Measurements from ENCODE around the gene SERPINA10.

DNA sequence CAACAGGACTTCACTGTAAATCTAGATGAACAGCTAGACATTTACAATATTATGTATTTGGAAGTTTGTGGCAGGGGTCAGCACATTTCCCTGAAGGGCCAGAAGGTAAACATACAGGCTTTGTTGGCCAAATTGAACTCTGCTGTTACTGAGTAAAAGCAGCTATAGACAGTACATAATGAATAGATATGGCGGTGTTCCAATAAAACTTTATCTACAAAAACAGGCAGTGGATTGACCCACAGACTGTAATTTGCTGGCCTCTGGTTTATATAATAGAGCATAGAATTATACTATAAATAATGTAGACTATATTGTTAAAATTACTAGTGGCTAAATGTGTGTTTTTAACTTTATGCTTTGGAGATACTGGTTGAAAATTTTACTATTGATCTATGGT lies 25.7 kb downstream of the SERPINA10 start:
- TF ChIP-seq, protein P1, sequence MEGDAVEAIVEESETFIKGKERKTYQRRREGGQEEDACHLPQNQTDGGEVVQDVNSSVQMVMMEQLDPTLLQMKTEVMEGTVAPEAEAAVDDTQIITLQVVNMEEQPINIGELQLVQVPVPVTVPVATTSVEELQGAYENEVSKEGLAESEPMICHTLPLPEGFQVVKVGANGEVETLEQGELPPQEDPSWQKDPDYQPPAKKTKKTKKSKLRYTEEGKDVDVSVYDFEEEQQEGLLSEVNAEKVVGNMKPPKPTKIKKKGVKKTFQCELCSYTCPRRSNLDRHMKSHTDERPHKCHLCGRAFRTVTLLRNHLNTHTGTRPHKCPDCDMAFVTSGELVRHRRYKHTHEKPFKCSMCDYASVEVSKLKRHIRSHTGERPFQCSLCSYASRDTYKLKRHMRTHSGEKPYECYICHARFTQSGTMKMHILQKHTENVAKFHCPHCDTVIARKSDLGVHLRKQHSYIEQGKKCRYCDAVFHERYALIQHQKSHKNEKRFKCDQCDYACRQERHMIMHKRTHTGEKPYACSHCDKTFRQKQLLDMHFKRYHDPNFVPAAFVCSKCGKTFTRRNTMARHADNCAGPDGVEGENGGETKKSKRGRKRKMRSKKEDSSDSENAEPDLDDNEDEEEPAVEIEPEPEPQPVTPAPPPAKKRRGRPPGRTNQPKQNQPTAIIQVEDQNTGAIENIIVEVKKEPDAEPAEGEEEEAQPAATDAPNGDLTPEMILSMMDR (IDR thresholded peaks at IDR 0.05) = no peak
- no peak for TF ChIP-seq POLR2AphosphoS5 (IDR thresholded peaks at IDR 0.05)
- TF ChIP-seq POLR2A (IDR thresholded peaks at IDR 0.05) = no peak
- TF ChIP-seq EP300 (IDR thresholded peaks at IDR 0.05) = no peak
